Measurements from ENCODE around the gene MFSD12.

MFSD12 gene

DNA sequence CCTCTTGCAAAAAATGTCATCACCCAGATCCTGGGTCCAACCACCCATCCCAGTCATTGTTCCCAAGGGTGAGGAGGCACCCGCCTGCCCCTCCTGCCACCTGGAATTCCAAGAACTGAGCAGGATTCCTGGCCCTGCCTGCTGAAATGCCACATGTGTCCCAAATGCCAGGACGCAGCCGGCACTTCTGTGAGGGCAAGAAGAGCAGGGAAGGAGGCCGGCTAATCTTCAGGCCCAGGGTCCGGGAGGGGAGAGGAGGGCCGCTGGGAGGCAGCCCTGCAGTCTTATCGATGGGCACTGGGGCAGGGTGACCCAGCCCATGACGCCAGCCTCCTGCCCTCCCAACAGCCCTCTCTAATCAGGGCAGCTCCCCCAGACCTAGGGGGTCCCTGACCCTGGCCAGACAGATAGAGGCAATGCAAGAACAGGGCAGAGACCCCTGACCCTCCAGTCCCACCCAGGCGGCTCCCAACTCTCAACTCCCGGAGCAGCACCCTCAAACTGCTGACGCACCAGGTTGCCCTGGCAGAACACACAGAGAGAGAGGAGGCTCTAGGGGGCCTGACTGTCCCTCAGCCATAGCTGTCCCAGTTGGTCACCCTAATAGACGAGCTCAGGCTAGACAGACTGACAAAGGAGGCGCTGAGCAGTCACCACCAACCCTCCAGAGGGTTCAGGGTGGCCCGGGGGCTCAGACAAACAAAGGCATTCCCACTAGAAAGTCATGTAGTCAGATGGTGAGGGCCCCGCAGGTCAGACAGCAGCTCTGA, 1.5 kb downstream of the MFSD12 start:
- H3K4ac ChIP-seq (ENCODE audit: low read length) = peak overlapping the region; percentile 37

DNA sequence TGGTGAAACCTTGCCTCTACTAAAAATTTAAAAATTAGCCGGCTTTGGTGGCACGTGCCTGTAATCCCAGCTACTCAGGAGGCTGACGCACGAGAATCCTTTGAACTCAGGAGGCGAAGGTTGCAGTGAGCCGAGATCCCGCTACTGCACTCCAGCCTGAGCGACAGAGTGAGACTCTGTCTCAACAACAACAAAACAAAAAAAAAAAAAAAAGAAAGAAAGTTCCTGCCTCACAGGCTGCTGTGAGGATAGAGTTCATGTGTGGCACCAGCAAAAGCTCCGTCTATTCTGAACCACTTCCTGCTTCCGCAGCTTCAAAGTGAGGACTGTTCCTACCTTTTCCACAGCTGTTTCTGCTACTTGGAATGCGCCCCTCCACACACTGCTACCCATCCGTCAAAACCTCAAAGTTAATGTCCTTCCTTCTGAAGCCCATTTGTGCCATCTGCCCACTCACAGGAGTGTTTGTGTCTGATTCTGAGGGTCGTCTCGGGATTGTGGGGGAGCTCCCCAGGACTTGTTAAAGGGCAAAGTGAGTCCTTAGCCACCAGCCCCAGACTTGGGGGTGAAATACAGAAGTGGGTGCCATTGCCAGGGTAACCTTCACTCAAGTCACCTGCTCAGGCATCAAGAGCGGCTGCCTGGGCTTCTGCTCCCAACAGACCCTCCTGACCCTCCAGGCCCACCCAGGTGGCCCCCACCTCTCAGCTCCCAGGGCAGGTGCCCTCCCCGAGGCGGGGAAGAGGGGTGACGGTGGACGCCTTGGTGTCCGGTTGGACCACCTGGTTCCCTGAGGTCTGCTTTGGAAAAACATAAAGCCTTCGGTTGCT, 2.9 kb downstream of the MFSD12 start:
- no peak overlapping the region for H2AK5ac ChIP-seq (ENCODE audit: low read depth, low read length)

More for the DNA sequence above, 1.5 kb downstream of the MFSD12 start:
- H3K9me3 ChIP-seq (replicated peaks in 1 of 2; ENCODE audit: control insufficient read depth in 2 of 2, insufficient read depth in 1 of 2, low read depth in 1 of 2, low read length in 2 of 2) = no peaks in the 10 kb centered on the region
- H3K4me1 ChIP-seq (ENCODE audit: control insufficient read depth in 2 of 2, insufficient read depth in 1 of 2, low read depth in 1 of 2, low read length in 2 of 2) = peaks cover 6 to 10% of the 10 kb centered on the region in 2 donors
- DNase-seq (ENCODE audit: low spot score) = no peak
- H3K4me3 ChIP-seq (ENCODE audit: low read length in 2 of 2) = peak overlapping the region in 1 of 2 donors; percentile 99
- peak overlapping the region; percentile 4 for H3K14ac ChIP-seq (ENCODE audit: low read length)
- no peak overlapping the region for H3K27ac ChIP-seq (replicated peaks; ENCODE audit: low read length)
- no peak overlapping the region for H2AFZ ChIP-seq (ENCODE audit: low read length)
- H3K23ac ChIP-seq (ENCODE audit: low read depth, low read length, poor library complexity) = peak overlapping the region; percentile 99
- H3K27me3 ChIP-seq (ENCODE audit: control insufficient read depth in 3 of 3, insufficient read depth in 3 of 3, low read depth in 1 of 3, low read length in 3 of 3) = no peaks in the 10 kb centered on the region
- no peak overlapping the region for H2BK12ac ChIP-seq (ENCODE audit: low read length)
- WGBS, 2 donors (ENCODE audit: extremely low coverage in 2 of 2, insufficient read length in 2 of 2, insufficient replicate concordance in 1 of 2) = no CpG with 5 or more reads among the region's 15 CpGs
- peaks cover 18% of the 10 kb centered on the region for H3K79me1 ChIP-seq (ENCODE audit: low read depth, low read length)
- H3K36me3 ChIP-seq (replicated peaks in 1 of 2; ENCODE audit: control insufficient read depth in 2 of 2, insufficient read depth in 2 of 2, low read length in 2 of 2) = peaks cover 0 to 3% of the 10 kb centered on the region in 2 donors
- H3K9ac ChIP-seq (ENCODE audit: low read depth, low read length, poor library complexity) = peak overlapping the region; percentile 74
- no peak overlapping the region for H3K18ac ChIP-seq (ENCODE audit: low read length)
- no peak overlapping the region for H2BK120ac ChIP-seq (ENCODE audit: low read depth, low read length)
- H4K91ac ChIP-seq (ENCODE audit: low read depth, low read length, poor library complexity) = no peak overlapping the region
- no peak overlapping the region for H4K8ac ChIP-seq (ENCODE audit: low read depth, low read length)
- peak overlapping the region; percentile 49 for H2BK15ac ChIP-seq (ENCODE audit: low read length)
- no peak overlapping the region for H3K4me2 ChIP-seq (ENCODE audit: insufficient read depth, low read length, poor library complexity, severe bottlenecking)
- peak overlapping the region; percentile 35 for H2AK5ac ChIP-seq (ENCODE audit: low read depth, low read length)
- H2BK5ac ChIP-seq (ENCODE audit: low read length) = no peak overlapping the region

DNA sequence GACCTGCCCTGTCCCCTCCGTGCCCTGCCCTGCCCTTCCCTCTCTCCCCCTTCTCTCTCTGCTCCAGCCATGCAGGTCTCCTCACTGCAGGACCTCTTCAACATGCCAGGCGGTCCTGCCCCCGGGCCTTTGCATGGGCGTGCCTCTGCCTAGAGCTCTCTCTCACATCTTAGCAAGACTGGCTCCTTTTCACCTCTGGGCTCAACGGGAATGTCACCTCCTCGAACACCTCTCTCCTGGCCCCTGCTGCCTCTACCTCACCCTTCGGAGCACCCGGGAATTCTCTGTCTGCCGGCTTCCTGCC, 5.6 kb downstream of the MFSD12 start:
- Histone ChIP-seq H3K14ac (ENCODE audit: low read length) (no peak overlapping the region), H2BK5ac (ENCODE audit: low read length) (no peak overlapping the region), H2BK120ac (ENCODE audit: low read depth, low read length) (no peak overlapping the region), H3K9me3 (replicated peaks in 1 of 2; ENCODE audit: control insufficient read depth in 2 of 2, insufficient read depth in 1 of 2, low read depth in 1 of 2, low read length in 2 of 2) (no peaks in the 10 kb centered on the region), H2BK15ac (ENCODE audit: low read length) (no peak overlapping the region), H2BK12ac (ENCODE audit: low read length) (no peak overlapping the region), H3K9ac (ENCODE audit: low read depth, low read length, poor library complexity) (no peak overlapping the region), H4K8ac (ENCODE audit: low read depth, low read length) (no peak overlapping the region), H3K18ac (ENCODE audit: low read length) (no peak overlapping the region), H3K27me3 (ENCODE audit: control insufficient read depth in 3 of 3, insufficient read depth in 3 of 3, low read depth in 1 of 3, low read length in 3 of 3) (no peaks in the 10 kb centered on the region), H3K4me3 (ENCODE audit: low read length in 2 of 2) (no peak overlapping the region), H3K4ac (ENCODE audit: low read length) (no peak overlapping the region), H2AFZ (ENCODE audit: low read length) (no peak overlapping the region), H3K27ac (replicated peaks; ENCODE audit: low read length) (no peak overlapping the region), H3K4me1 (ENCODE audit: control insufficient read depth in 2 of 2, insufficient read depth in 1 of 2, low read depth in 1 of 2, low read length in 2 of 2) (peaks cover 6 to 9% of the 10 kb centered on the region in 2 donors), H3K23ac (ENCODE audit: low read depth, low read length, poor library complexity) (no peak overlapping the region), H3K4me2 (ENCODE audit: insufficient read depth, low read length, poor library complexity, severe bottlenecking) (no peak overlapping the region), H2AK5ac (ENCODE audit: low read depth, low read length) (no peak overlapping the region), H3K79me1 (ENCODE audit: low read depth, low read length) (peaks cover 20% of the 10 kb centered on the region), H3K36me3 (replicated peaks in 1 of 2; ENCODE audit: control insufficient read depth in 2 of 2, insufficient read depth in 2 of 2, low read length in 2 of 2) (peaks cover 7 to 15% of the 10 kb centered on the region in 2 donors), H4K91ac (ENCODE audit: low read depth, low read length, poor library complexity) (no peak overlapping the region)
- DNase-seq (ENCODE audit: low spot score) = no peak
- WGBS, 2 donors (ENCODE audit: extremely low coverage in 2 of 2, insufficient read length in 2 of 2, insufficient replicate concordance in 1 of 2) = no CpG with 5 or more reads among the region's 9 CpGs

More for the DNA sequence above, 2.9 kb downstream of the MFSD12 start:
- H2AFZ ChIP-seq (ENCODE audit: low read length) = no peak overlapping the region
- no peak overlapping the region for H2BK15ac ChIP-seq (ENCODE audit: low read length)
- peaks cover 0 to 3% of the 10 kb centered on the region in 2 donors for H3K36me3 ChIP-seq (replicated peaks in 1 of 2; ENCODE audit: control insufficient read depth in 2 of 2, insufficient read depth in 2 of 2, low read length in 2 of 2)
- no peak overlapping the region for H4K8ac ChIP-seq (ENCODE audit: low read depth, low read length)
- peaks cover 19% of the 10 kb centered on the region for H3K79me1 ChIP-seq (ENCODE audit: low read depth, low read length)
- no peak for DNase-seq (ENCODE audit: low spot score)
- no peak overlapping the region for H2BK12ac ChIP-seq (ENCODE audit: low read length)
- no peak overlapping the region for H4K91ac ChIP-seq (ENCODE audit: low read depth, low read length, poor library complexity)
- no peak overlapping the region for H2BK5ac ChIP-seq (ENCODE audit: low read length)
- no CpG with 5 or more reads among the region's 21 CpGs for WGBS, 2 donors (ENCODE audit: extremely low coverage in 2 of 2, insufficient read length in 2 of 2, insufficient replicate concordance in 1 of 2)
- H2BK120ac ChIP-seq (ENCODE audit: low read depth, low read length) = no peak overlapping the region
- no peak overlapping the region for H3K4me3 ChIP-seq (ENCODE audit: low read length in 2 of 2)
- H3K4me1 ChIP-seq (ENCODE audit: control insufficient read depth in 2 of 2, insufficient read depth in 1 of 2, low read depth in 1 of 2, low read length in 2 of 2) = peaks cover 6 to 10% of the 10 kb centered on the region in 2 donors
- H3K9ac ChIP-seq (ENCODE audit: low read depth, low read length, poor library complexity) = no peak overlapping the region
- H3K14ac ChIP-seq (ENCODE audit: low read length) = no peak overlapping the region
- no peak overlapping the region for H3K4me2 ChIP-seq (ENCODE audit: insufficient read depth, low read length, poor library complexity, severe bottlenecking)
- no peak overlapping the region for H3K18ac ChIP-seq (ENCODE audit: low read length)
- no peaks in the 10 kb centered on the region for H3K27me3 ChIP-seq (ENCODE audit: control insufficient read depth in 3 of 3, insufficient read depth in 3 of 3, low read depth in 1 of 3, low read length in 3 of 3)
- no peak overlapping the region for H3K23ac ChIP-seq (ENCODE audit: low read depth, low read length, poor library complexity)
- no peak overlapping the region for H3K4ac ChIP-seq (ENCODE audit: low read length)
- no peak overlapping the region for H3K27ac ChIP-seq (replicated peaks; ENCODE audit: low read length)
- no peaks in the 10 kb centered on the region for H3K9me3 ChIP-seq (replicated peaks in 1 of 2; ENCODE audit: control insufficient read depth in 2 of 2, insufficient read depth in 1 of 2, low read depth in 1 of 2, low read length in 2 of 2)

Data from neuronal stem cell (in vitro differentiated cells).